B cell (primary cell): Measurements from ENCODE around the gene CMIP.

Experiments
- CTCF ChIP-seq: fragments of 200-600 bp; IDR thresholded peaks from one replicate; pipeline ENCODE4 v1.8.0; 2022; ENCODE audit warnings: antibody characterized with exemption, mild to moderate bottlenecking
- EZH2 ChIP-seq: IDR thresholded peaks from 2 replicates; pipeline ENCODE4 v1.6.1; 2012; ENCODE audit warnings: borderline replicate concordance, low read depth, mild to moderate bottlenecking, moderate library complexity, low read length; ENCODE audit not compliant: insufficient read depth, poor library complexity, severe bottlenecking

- TF ChIP-seq CTCF (no peak), EZH2 (no peak)
These were observed 287.0 kb downstream of the CMIP start for GRCh38 chr16:81731649-81732048.
